GM18951 (cell line): ENCODE results near the gene KRABD2.
"Not testable (repeated sequence)": the region's sequence is repeated elsewhere in the genome, so short reads cannot be mapped to it uniquely, and the experiment has no call there.

Experiments used
- POLR2A ChIP-seq: IDR thresholded peaks from 4 replicates; pipeline ENCODE4 v1.6.1; 2011; ENCODE audit warnings: mild to moderate bottlenecking; ENCODE audit not compliant: insufficient read length, insufficient read depth; ENCODE audit errors: extremely low read depth
- in situ Hi-C: fragments of 300-500 bp; cut with MboI; formaldehyde crosslinking; loops from one replicate; pipeline ENCODE4 v1.12.0; 2022; ENCODE audit warnings: low sequenced_read_pairs, mixed read lengths, inconsistent platforms; ENCODE audit not compliant: unreplicated experiment

The KRABD2 gene

GRCh38 chr17:8384801-8385378 is 8.4 kb upstream of the KRABD2 start:
- in situ Hi-C loops, result no loop called here
- no peak for TF ChIP-seq POLR2A

GRCh38 chr17:8383143-8383822 is 6.8 kb upstream of the KRABD2 start, which contains the start of gene RPL26:
Gene RPL26, minus strand, starts transcription at chr17:8383193. Its CDS starts 883 bp downstream, at chr17:8382310.
- in situ Hi-C loops, result no loop called here

GRCh38 chr17:8382880-8383142 is 6.3 kb upstream of the KRABD2 start:
- in situ Hi-C loops, result no loop called here
- no peak for TF ChIP-seq POLR2A

More at GRCh38 chr17:8383143-8383822, 6.8 kb upstream of the KRABD2 start, which contains the start of gene RPL26:
- peak; percentile 95 for TF ChIP-seq POLR2A

- in situ Hi-C loops, result no loop called here
- TF ChIP-seq POLR2A, result no peak
Observed at GRCh38 chr17:8382052-8382879, 5.8 kb upstream of the KRABD2 start.

GRCh38 chr17:8380049-8380448 is 3.5 kb upstream of the KRABD2 start:
- in situ Hi-C loops, result no loop called here
- TF ChIP-seq POLR2A, result no peak

DNA sequence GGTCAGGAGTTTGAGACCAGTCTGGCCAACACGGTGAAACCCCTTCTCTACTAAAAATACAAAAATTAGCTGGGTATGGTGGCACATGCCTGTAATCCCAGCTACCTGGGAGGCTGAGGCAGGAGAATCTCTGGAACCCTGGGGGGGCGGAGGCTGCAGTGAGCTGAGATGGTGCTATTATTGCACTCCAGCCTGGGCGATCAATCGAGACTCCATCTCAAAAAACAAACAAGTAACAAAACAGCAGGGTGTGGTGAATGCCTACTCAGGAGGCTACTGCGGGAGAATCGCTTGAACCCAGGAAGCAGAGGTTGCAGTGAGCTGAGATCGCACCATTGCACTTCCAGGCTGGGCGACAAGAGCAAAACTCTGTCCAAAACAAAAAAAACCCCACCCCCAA is 1.6 kb upstream of the KRABD2 start:
- in situ Hi-C loops, result not testable (repeated sequence)

- in situ Hi-C loops, result no loop called here
- TF ChIP-seq POLR2A, result no peak
Observed at GRCh38 chr17:8377422-8377821, 918 bp upstream of the KRABD2 start.

GRCh38 chr17:8375738-8376259 is 705 bp downstream of the KRABD2 start:
- no peak for TF ChIP-seq POLR2A
- in situ Hi-C loops, result no loop called here

DNA sequence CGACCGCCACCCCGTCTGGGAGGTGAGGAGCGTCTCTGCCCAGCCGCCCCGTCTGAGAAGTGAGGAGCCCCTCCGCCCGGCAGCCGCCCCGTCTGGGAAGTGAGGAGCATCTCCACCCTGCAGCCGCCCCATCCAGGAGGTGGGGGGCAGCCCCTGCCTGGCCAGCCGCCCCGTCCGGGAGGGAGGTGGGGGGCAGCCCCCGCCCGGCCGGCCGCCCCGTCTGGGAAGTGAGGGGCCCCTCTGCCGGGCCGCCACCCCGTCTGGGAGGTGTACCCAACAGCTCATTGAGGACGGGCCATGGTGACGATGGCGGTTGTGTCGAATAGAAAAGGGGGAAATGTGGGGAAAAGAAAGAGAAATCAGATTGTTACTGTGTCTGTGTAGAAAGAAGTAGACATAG is 2.6 kb downstream of the KRABD2 start:
- in situ Hi-C loops, result not testable (repeated sequence)

DNA sequence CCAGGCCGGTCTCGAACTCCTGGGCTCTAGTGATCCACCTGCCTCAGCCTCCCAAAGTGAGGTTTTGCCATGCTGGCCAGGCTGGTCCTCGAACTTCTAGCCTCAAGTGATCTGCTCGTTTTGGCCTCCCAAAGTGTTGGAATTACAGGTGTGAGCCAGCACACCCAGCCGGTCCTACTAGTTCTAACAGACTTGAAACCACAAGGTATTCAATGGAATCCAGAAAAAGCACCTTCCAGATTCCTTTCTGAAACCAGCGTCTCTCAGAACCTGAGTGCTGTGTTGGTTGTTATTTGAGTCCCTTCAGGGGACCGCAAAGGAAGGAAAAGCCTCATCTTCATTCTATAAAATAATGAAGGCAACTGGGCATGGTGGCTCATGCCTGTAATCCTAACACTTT is 4.1 kb downstream of the KRABD2 start:
- in situ Hi-C loops, result no loop called here
- no peak for TF ChIP-seq POLR2A

GRCh38 chr17:8371786-8372185 is 4.7 kb downstream of the KRABD2 start:
- in situ Hi-C loops, result no loop called here
- no peak for TF ChIP-seq POLR2A

GRCh38 chr17:8369944-8370343 is 6.6 kb downstream of the KRABD2 start:
- TF ChIP-seq POLR2A, result no peak
- in situ Hi-C loops, result no loop called here

- TF ChIP-seq POLR2A, result no peak
- in situ Hi-C loops, result no loop called here
Observed at GRCh38 chr17:8368193-8368592, 8.3 kb downstream of the KRABD2 start.

DNA sequence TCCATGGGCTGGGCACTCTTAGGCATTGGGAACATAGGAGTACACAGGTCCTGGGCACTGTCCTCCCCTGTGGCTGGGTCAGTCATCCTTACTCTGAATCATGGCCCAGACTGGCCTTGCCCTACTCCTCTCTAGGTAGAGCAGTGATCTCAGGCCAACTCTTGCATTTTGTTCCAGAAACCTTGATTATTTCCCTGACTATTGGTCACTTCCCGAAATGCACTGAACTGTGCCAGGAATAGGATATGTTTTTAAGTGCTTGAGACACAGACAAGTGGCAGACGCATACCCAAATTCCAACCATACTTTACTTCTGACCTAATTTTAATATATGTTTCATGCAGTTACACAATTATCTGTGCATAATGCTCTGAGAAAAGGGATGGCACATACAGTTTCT is 10.3 kb downstream of the KRABD2 start:
- no peak for TF ChIP-seq POLR2A
- in situ Hi-C loops, result no loop called here

DNA sequence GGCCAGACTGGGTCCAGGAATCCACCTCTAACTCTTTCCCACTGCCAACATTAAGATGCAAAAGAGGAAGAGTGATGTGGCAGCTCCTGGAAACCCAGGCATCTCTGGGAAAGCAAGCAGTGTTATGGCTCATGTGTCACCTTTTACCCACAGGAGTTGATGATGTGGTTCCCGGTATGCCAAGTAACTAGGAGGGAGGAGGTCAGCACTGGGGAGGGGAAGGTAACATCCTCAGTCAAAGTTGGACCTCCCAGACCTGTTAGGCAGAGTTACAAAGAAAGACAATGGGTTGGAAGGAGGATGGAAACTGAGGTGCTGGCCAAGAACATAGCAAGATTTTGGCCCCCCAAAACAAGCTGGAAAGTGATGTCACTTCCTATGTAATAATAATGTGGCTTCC is 11.4 kb downstream of the KRABD2 start:
- in situ Hi-C loops, result no loop called here
- no peak for TF ChIP-seq POLR2A
